Stimulated activated CD4-positive, alpha-beta T cell treated with anti-CD3 and anti-CD28 coated beads, Interleukin-2, amount 100 ng/mL, for 24 hours (primary cell): Measurements from ENCODE around the gene DPP4.

Source experiments
- DNase-seq, 2 donors: peaks; one replicate each; pipeline ENCODE4 v3.0.0-alpha.2; 2020

DPP4 gene

GRCh38 chr2:162085090-162085891, 11.3 kb upstream of the DPP4 start:
- no peak for DNase-seq

GRCh38 chr2:162084536-162084935, 10.5 kb upstream of the DPP4 start:
- DNase-seq = no peak

DNA sequence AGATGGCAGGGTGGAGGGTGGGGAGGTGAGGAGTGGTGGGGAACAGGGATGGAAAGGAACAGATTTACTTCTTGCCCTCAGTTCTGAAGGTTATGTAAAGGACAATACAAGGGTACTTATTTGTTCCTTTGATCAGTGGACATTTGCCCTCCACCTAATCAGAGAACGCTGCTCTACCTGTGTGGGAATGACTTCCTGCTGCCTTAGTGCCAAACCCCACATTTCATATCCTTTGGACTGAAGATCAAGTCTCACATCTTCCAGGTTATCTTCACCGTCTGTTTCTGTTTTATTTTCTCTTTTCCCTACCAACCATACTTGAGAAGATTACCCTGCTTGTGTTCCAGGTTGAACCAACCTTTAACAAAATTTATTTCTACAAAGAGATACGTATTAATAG, 8.7 kb upstream of the DPP4 start:
- no peak for DNase-seq

- no peak for DNase-seq
These were observed 8.0 kb upstream of the DPP4 start for GRCh38 chr2:162082036-162082435.

GRCh38 chr2:162079514-162079913, 5.5 kb upstream of the DPP4 start:
- DNase-seq = no peak

DNA sequence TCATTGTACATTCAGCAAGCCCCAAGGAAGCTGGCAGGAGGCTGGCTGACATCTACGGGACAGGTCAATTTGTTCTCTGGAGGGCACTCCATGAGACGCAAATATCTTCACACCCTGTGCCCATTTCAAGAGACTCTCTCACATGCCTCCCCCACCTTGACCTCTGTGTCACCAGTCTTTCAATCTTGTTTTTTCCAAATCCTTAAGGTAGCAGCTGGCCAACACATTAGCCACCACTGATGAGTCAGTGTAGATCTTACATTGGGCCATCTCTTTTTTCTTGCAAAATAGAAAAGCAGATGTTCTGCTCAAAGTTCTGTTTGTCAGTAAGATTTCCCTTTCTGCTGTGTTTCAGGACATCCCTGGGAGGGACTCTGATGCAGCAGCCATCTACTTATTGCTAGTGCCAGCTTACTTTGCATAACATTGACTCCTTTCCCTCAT, 1.7 kb upstream of the DPP4 start:
- no peak for DNase-seq

- DNase-seq = no peak
These were observed 1.1 kb upstream of the DPP4 start for GRCh38 chr2:162074928-162075688.

- DNase-seq = no peak
These were observed 549 bp upstream of the DPP4 start for GRCh38 chr2:162074632-162074895.

DNA sequence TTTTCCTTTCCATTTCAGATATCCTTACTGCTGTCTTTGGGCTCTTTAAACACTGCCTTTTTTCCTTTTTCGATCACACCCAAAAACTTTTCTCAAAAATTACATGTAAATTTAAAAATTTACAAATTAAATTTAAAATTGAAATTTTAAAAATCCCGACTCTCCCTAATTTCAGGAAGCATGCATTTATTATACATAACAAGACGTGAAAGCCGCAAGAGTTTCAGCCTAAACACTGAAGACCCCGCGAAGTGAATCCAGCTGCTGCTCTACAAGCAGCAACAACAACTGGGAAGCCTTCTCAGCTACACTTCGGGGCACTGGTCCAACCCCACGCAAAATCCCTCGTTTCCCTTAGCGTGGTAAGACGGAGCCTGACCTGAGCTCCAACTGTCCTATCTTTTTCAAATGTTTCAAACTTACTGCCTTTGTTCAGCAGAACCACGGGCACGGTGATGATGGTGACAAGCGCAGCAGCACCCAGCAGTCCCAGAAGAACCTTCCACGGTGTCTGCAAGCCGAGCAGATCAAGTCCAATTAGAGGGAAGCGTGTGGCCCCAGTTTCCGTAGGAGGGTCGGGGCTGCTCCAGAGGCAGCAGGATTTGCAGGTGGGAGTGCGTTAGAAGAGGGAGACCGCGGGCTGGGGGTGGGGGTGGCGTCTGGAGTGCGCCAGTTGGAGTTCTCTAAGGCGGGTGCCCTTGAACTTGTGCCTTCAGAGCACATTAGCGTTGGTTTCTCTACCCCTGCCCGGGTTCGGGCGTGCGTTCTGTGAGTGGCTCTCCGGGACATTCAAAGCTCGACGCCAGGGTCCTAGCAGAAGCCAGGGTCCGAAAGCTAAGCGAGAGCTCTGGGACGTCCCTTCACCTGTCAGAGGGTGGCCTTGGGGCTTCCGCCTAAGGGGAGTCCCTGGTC, 783 bp downstream of the DPP4 start:
- DNase-seq = peak; percentile 26 to 40

GRCh38 chr2:162072181-162072702, 1.8 kb downstream of the DPP4 start:
- no peak for DNase-seq

GRCh38 chr2:162071001-162071400, 3.0 kb downstream of the DPP4 start:
- no peak for DNase-seq

DNA sequence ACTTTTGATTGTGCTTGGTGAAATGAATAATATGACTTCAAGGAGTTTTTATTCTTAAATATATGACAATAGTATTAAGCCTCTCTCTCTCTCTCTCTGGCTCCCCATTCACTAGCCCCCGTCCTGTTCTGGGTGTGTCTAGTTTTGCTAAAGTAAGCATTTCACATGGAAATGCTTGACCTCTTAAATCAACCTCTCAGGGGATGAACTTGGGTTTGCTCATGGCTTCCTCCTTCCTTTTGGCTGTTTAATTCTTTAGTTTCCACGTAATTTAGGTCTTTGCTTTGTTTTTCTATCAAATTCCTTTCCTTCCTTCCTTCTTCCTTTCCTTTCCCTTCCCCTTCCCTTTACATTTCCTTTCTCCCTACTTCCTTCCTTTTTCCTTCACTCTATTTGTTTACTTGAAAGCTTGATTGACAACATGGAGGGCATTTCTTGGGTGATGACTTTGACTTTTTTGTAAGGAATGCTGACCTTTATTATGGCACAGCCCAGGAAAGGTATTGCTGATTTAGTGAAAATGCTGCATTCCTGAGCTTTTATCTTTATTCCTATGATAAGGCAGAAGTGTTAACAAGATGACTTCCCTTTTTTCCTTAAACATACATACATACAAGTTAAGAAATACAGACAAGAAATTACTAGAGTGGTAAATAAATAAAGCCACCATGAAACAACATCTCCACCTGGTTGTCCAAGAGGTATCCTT, 3.6 kb downstream of the DPP4 start:
- no peak for DNase-seq

DNA sequence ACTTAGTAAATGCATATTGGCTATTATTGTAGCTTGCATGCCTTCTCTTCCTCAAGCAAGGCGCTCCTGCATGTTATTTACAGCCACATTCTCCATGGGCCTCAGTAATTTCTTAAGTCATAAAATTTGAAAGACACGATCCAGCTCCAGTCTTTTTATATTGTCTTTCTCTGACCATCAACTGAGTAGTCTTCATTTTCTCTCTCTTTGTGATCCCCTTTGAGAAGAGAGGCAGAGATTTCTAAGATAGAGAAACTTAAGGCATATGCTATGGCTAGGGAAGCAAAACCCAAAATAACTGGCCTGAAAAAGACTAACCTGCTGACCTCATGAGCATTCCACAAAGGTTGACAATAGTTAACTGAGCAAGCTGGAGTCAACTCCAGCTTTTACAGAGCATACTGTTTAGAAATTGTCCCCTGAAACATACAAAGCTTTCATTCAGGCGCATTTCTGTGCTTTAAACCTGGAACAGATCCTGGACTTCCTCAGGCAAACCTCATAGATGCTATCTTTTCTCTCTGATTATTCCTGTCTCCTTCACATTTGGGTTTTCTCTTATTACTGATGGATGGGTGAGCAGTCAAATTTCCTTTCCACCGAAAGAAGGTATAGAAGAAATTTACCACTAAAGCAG, 4.6 kb downstream of the DPP4 start:
- no peak for DNase-seq

GRCh38 chr2:162067596-162067995, 6.4 kb downstream of the DPP4 start:
- no peak for DNase-seq

- no peak for DNase-seq
These were observed 8.2 kb downstream of the DPP4 start for GRCh38 chr2:162065767-162066166.

DNA sequence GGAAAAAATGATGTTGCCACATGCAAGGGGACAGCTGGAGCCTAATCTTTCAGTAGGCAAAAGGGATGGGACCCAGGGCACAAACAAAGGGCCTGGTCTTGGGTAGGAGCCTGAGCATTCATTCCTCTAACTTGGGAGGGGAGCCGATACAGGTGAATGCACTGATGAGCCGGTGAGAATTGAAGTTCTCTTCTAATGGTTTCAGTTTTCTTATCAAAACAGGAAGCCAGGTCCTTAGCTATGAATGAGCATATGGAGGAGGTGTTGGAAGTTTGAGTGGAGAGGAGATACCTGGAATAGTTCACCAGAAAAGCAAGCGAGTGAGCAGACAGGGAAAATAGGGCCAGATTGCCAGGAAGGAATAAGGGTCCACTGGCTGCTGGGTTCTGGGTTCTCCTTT, 10.1 kb downstream of the DPP4 start:
- DNase-seq = no peak

DNA sequence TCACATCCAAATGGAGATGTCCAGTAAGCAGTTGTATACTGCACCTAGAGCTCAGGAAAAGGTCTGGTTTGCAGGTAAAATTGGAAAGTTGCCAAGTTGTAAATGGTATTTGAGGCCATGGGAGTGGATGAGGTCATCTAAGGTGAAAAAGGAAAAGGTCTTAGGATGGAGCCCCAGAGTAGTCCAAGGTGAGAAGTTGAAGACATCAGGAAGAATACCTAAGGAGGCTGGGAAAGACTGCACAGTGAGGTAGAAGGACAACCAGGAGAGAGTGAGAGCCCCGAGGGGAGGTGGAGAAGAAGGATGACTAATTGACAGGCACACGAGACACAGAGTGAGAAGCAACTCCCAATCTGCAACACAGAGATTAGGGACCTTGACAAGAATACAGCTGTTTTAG, 10.7 kb downstream of the DPP4 start:
- no peak for DNase-seq

GRCh38 chr2:162062559-162062958, 11.5 kb downstream of the DPP4 start:
- DNase-seq = no peak

GRCh38 chr2:162061021-162061420, 13.0 kb downstream of the DPP4 start:
- DNase-seq = no peak

DNA sequence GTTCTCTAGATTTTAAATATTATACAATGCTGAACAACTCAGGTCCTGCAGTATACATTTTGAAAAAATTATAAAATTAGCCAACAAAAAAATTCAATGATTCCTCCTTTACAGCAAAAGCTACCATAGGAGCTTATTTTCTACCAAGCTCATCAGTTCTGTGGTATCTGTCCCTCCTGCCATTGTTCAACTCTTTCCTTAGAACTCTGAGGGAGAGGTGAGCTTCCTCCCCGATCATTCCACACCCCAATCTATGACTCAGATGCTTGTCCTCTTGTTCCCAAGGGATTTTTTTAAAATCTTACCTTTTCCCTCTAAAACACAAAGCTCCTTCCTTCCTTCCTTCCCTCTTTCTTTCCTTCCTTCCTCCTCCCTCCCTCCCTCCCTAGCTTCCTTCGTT, 13.5 kb downstream of the DPP4 start:
- DNase-seq = no peak

- DNase-seq = peak in 1 of 2 donors; percentile 33
These were observed 14.9 kb downstream of the DPP4 start for GRCh38 chr2:162058973-162059668.
